Lower lobe of right lung (tissue), 2 donors: ENCODE results near the gene CCR9. TPM values are rescaled to one million over a fixed set of nuclear protein-coding genes. Genes with fewer than 3 reads are reported as not detected.

ENCODE experiments used
- ATAC-seq, 2 donors: fragments of 200-7000 bp; cut with Tn5 transposase; one replicate each; pipeline ENCODE4 v1.9.1; 2020 to 2022; ENCODE audit warnings: mild to moderate bottlenecking in 2 of 2, moderate library complexity in 2 of 2
- DNase-seq: peaks from one replicate; pipeline ENCODE4 v3.0.0-alpha.2; 2020
- H3K27ac ChIP-seq: fragments of 200-600 bp; one replicate; pipeline ENCODE4 v1.8.0; 2022
- H3K27me3 ChIP-seq: fragments of 200-600 bp; one replicate; pipeline ENCODE4 v1.8.0; 2022; ENCODE audit warnings: low read depth
- H3K36me3 ChIP-seq: fragments of 200-600 bp; one replicate; pipeline ENCODE4 v1.8.0; 2022; ENCODE audit warnings: mild to moderate bottlenecking
- H3K4me1 ChIP-seq: fragments of 200-600 bp; one replicate; pipeline ENCODE4 v1.8.0; 2022
- H3K4me3 ChIP-seq: fragments of 200-600 bp; one replicate; pipeline ENCODE4 v1.8.0; 2022; ENCODE audit warnings: mild to moderate bottlenecking
- H3K9me3 ChIP-seq: fragments of 200-600 bp; one replicate; pipeline ENCODE4 v1.8.0; 2022
- intact Hi-C: fragments of 100-400 bp; cut with DNase I; formaldehyde crosslinking; loops from one replicate; pipeline ENCODE4 v1.11.0; 2022
- total RNA-seq: library from RNA; stranded (reverse); fragmentation: NEBNext Ultra II Directional; extraction: Animal tissue kit (Norgen Biotek cat#: 25700); gene quantifications from one replicate; pipeline ENCODE4 v1.2.1, GENCODE V29; 2021
- TF ChIP-seq, protein P1 (sequence below): fragments of 200-600 bp; IDR thresholded peaks from one replicate; pipeline ENCODE4 v1.8.0; 2022; ENCODE audit warnings: antibody characterized with exemption, mild to moderate bottlenecking
- donor health status: DM: no; HTN: yes; CAD: no; lungs with severe emphysema.

CCR9 gene
- total RNA-seq, 1 donor from 2014 or later: not detected

DNA sequence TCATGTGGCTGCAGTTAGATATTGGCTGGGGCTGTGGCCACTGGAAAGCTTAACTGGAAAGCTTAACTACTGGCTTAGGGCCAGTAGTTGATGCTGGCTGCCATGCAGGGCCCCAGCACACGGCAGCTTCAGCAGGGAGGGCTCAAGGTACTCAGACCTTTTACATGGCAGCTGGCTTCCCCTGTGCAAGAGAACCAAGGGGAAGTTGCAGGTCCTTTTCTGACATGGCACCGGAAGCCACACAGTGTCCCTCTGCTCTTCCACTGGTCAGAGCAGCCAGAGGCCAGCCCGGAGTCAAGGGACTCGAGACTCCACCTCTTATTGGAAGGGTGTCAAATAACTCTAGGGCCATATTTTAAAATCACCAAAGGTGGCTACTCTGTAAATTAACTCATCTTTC lies 24.5 kb downstream of the CCR9 start:
- TF ChIP-seq, protein P1, sequence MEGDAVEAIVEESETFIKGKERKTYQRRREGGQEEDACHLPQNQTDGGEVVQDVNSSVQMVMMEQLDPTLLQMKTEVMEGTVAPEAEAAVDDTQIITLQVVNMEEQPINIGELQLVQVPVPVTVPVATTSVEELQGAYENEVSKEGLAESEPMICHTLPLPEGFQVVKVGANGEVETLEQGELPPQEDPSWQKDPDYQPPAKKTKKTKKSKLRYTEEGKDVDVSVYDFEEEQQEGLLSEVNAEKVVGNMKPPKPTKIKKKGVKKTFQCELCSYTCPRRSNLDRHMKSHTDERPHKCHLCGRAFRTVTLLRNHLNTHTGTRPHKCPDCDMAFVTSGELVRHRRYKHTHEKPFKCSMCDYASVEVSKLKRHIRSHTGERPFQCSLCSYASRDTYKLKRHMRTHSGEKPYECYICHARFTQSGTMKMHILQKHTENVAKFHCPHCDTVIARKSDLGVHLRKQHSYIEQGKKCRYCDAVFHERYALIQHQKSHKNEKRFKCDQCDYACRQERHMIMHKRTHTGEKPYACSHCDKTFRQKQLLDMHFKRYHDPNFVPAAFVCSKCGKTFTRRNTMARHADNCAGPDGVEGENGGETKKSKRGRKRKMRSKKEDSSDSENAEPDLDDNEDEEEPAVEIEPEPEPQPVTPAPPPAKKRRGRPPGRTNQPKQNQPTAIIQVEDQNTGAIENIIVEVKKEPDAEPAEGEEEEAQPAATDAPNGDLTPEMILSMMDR: no peak
- no peak for ATAC-seq
- Histone ChIP-seq H3K36me3 (no peaks in the 10 kb centered on the region), H3K9me3 (no peaks in the 10 kb centered on the region), H3K4me1 (peaks cover 4% of the 10 kb centered on the region), H3K27ac (no peak overlapping the region), H3K4me3 (no peak overlapping the region), H3K27me3 (no peaks in the 10 kb centered on the region)
- intact Hi-C loops: no loop called here
- DNase-seq: no peak

- TF ChIP-seq, protein P1: no peak
- Histone ChIP-seq H3K27ac (no peak overlapping the region), H3K36me3 (no peaks in the 10 kb centered on the region), H3K4me1 (peaks cover 9% of the 10 kb centered on the region), H3K27me3 (no peaks in the 10 kb centered on the region), H3K4me3 (no peak overlapping the region), H3K9me3 (no peaks in the 10 kb centered on the region)
- ATAC-seq (no peak), DNase-seq (no peak)
- intact Hi-C loops: no loop called here
Observed at GRCh38 chr3:45911511-45912226, 25.3 kb downstream of the CCR9 start.

DNA sequence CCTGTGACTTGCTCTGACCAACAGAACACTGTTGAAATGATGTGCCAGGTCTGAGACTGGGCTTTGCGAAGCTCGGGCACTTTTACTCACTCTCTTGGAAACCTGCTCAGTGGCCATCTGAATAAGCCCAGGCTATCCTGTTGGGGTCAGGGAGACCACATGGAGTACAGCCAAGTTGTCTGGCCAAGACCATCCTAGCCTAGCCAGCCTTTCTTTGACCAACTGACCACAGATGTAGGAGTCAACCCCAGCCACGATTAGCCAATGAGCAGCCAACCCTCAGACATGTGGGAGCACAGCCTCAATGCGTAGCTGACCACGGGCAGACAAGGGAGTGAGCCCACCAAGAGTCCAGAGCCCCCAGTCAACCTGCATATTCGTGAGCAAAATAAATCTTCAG lies 26.1 kb downstream of the CCR9 start:
- intact Hi-C loops: no loop called here
- no peak for ATAC-seq
- Histone ChIP-seq H3K4me3 (no peak overlapping the region), H3K27ac (no peak overlapping the region), H3K4me1 (peaks cover 9% of the 10 kb centered on the region), H3K36me3 (peaks cover 3% of the 10 kb centered on the region), H3K27me3 (no peaks in the 10 kb centered on the region), H3K9me3 (no peaks in the 10 kb centered on the region)
- DNase-seq: no peak
- TF ChIP-seq, protein P1: no peak

DNA sequence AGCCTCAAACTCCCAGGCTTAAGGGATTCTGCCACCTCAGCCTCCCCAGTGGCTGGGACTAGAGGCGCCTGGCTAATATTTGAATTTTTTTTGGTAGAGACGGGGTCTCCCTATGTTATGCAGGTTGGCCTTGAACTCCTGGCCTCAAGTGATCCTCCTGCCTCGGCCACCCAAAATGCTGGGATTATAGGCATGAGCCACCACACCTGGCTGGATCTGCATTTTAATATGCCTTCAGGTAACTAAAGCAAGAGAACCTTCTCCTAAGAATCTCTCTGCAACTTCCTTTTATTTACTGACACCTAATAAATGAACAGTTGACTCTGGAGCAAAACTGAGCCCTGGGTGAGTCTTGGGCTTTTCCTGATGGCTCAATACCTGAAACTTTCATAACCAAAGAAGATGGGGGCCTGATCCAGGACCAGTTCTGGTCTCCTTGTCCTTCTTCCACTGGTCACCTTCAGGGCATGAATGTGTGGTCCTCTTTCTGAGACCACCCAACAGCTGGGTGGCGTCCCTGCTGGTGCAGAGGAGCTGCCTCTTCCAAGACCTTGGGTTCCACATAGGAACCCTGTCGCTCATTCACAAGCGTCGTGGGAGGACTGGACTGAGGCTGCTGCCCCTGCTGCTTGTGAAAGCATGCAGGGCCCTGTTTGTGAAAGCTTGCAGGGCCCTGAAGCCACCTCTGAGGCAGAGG lies 28.2 kb downstream of the CCR9 start:
- ATAC-seq (no peak), DNase-seq (no peak)
- Histone ChIP-seq H3K27me3 (no peaks in the 10 kb centered on the region), H3K36me3 (peaks cover 19% of the 10 kb centered on the region), H3K9me3 (no peaks in the 10 kb centered on the region), H3K27ac (no peak overlapping the region), H3K4me1 (peaks cover 9% of the 10 kb centered on the region), H3K4me3 (no peak overlapping the region)
- intact Hi-C loops: no loop called here
- TF ChIP-seq, protein P1: no peak

DNA sequence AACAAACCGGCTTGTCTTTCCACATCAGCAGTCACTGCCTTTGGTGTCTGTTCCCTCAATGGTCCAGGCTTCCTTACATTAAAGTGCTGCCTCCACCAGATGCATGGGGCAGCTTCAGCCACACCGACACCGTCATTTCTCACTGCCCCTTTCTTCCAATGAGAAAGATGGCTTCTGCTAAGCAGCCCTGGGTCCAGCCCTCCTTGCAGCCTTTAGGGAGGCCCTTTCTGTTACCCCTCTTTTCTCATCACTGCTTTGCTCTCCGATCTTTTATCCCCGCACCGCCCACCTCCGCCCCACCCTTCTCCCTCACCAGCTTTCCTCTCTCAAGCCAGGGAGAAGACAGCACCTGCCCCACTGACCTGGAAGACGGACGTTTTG lies 28.7 kb downstream of the CCR9 start:
- H3K27ac ChIP-seq: no peak overlapping the region
- DNase-seq (no peak), ATAC-seq (no peak)
- peaks cover 25% of the 10 kb centered on the region for H3K36me3 ChIP-seq
- no peaks in the 10 kb centered on the region for H3K27me3 ChIP-seq
- intact Hi-C loops: no loop called here
- TF ChIP-seq, protein P1: no peak
- H3K4me1 ChIP-seq: peaks cover 9% of the 10 kb centered on the region
- H3K4me3 ChIP-seq: no peak overlapping the region
- no peaks in the 10 kb centered on the region for H3K9me3 ChIP-seq
